ENCODE data around the gene FBRSL1. TPM values are rescaled to one million over a fixed set of nuclear protein-coding genes. Genes with fewer than 3 reads are reported as not detected.

The FBRSL1 gene
- total RNA-seq, 3 donors from 2014 or later (not counting 1 experiment from before 2014, with no cell fraction given) = 67.5 to 78.0 (median 76.2) TPM

DNA sequence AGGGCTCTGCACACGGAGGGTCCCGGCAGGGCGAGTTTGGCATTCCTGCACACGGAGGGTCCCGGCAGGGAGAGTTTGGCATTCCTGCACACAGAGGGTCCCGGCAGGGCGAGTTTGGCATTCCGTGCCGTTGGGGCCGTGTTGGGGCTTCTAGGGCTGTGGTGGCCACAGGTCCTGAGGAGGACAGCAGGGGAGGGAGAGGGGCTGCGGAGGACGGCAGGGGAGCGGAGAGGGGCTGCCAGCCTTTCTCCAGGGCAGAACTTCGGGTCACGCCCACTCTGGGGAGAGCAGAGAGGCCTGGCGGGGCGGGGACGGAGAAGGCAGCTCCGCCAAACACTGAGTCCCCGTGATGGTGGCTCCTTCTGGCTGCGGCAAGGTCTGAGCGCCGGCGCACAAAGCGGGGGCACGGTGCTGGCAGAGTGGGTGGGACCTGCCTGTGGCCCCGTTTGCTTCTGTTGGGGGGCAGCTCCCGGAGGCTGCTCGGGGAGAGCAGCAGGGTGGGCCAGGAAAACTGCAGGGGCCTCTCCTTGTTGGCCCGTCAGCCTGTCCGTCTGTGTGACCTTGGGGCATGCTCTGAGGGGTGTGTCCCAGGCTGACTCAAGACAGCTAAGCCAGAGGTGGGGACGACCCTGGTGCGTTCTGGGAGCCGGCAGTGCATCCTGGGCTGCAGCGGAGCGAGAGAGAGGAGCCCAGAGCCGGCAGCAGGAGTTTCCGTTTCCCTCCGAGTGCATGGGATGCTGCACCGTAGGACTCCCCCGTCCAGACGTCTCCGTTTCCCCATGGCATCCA lies 60.3 kb downstream of the FBRSL1 start:
- no peak for TF ChIP-seq CTCF (IDR thresholded peaks at IDR 0.05)
- H3K27ac ChIP-seq (ENCODE audit: low read length) = no peak overlapping the region
- H3K36me3 ChIP-seq (ENCODE audit: control insufficient read depth, insufficient read depth, low read length) = peaks cover 7% of the 10 kb centered on the region
- Mint-ChIP-seq H3K4me1 (peaks cover 0 to 5% of the 10 kb centered on the region in 2 donors), H3K27ac (no peak overlapping the region), H3K4me3 (no peak overlapping the region), H3K36me3 (no peaks in the 10 kb centered on the region), H3K27me3 (ENCODE audit: low read depth in 2 of 2) (no peaks in the 10 kb centered on the region), H3K9me3 (no peaks in the 10 kb centered on the region)
- no peaks in the 10 kb centered on the region for H3K27me3 ChIP-seq (ENCODE audit: control insufficient read depth, insufficient read depth, low read length)
- no peaks in the 10 kb centered on the region for H3K4me1 ChIP-seq (ENCODE audit: control insufficient read depth, insufficient read depth, low read length)
- intact Hi-C loops (cut with micrococcal nuclease) = no loop called here
- WGBS (ENCODE audit: insufficient coverage) = 94% methylated on average over 43 of the region's 43 CpGs
- no peak overlapping the region for H3K4me3 ChIP-seq (ENCODE audit: low read length)
- no peak for DNase-seq
- H3K9me3 ChIP-seq (ENCODE audit: control insufficient read depth, insufficient read depth, low read length) = no peaks in the 10 kb centered on the region
- no peak for ATAC-seq

DNA sequence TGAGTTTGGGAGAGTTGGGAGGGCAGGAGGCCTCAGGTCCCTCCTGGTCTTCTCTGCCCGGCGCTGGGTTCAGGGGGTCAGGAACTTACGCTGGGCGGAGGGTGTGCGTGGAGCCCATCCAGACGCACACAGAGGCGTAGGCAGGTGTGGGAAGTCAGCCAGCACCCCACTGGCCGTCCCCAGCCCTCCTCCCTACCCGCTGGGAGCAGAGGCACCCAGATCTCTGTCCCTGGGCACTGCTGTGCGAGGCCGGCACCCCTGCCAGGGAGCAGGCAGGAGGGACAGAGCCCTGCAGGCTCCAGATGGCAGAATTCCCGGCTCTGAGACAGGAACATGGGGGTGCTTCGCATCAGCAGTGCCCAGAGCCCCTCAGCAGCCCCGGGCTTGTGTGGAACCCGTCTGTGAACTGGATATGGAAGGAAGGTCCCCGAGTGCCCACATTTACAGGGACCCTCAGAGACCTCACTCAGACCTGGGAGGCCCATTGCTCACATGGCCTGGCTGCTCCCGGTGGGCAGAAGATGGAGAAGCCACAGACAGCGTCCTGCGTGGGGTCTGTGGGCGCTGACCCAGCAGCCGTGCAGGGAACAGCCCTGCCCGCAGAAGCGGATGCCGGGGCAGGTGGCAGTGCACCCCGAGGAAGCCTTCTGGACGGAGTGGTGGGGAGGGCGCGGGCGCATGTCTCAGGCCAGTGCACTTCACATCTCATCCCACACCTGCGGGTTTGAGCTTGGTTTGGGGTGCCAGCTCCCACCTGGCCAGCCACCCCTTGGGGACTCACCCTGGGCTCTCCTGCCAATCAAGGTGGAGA lies 61.1 kb downstream of the FBRSL1 start:
- H3K4me1 Mint-ChIP-seq = peaks cover 0 to 10% of the 10 kb centered on the region in 2 donors
- DNase-seq (no peak), ATAC-seq (no peak)
- H3K4me3 ChIP-seq (ENCODE audit: low read length) = no peak overlapping the region
- no peaks in the 10 kb centered on the region for H3K36me3 Mint-ChIP-seq
- 95% methylated on average over 30 of the region's 30 CpGs for WGBS (ENCODE audit: insufficient coverage)
- no peaks in the 10 kb centered on the region for H3K9me3 ChIP-seq (ENCODE audit: control insufficient read depth, insufficient read depth, low read length)
- H3K27me3 Mint-ChIP-seq (ENCODE audit: low read depth in 2 of 2) = no peaks in the 10 kb centered on the region
- no peaks in the 10 kb centered on the region for H3K27me3 ChIP-seq (ENCODE audit: control insufficient read depth, insufficient read depth, low read length)
- TF ChIP-seq CTCF (IDR thresholded peaks at IDR 0.05) = no peak
- H3K27ac ChIP-seq (ENCODE audit: low read length) = no peak overlapping the region
- no peak overlapping the region for H3K4me3 Mint-ChIP-seq
- H3K27ac Mint-ChIP-seq = no peak overlapping the region
- peaks cover 7% of the 10 kb centered on the region for H3K36me3 ChIP-seq (ENCODE audit: control insufficient read depth, insufficient read depth, low read length)
- no peaks in the 10 kb centered on the region for H3K9me3 Mint-ChIP-seq
- intact Hi-C loops (cut with micrococcal nuclease) = no loop called here
- no peaks in the 10 kb centered on the region for H3K4me1 ChIP-seq (ENCODE audit: control insufficient read depth, insufficient read depth, low read length)

GRCh38 chr12:132551641-132552031 lies 61.7 kb downstream of the FBRSL1 start:
- ATAC-seq (no peak), DNase-seq (no peak)
- Histone ChIP-seq H3K36me3 (ENCODE audit: control insufficient read depth, insufficient read depth, low read length) (peaks cover 7% of the 10 kb centered on the region), H3K27me3 (ENCODE audit: control insufficient read depth, insufficient read depth, low read length) (no peaks in the 10 kb centered on the region), H3K27ac (ENCODE audit: low read length) (no peak overlapping the region), H3K9me3 (ENCODE audit: control insufficient read depth, insufficient read depth, low read length) (no peaks in the 10 kb centered on the region), H3K4me3 (ENCODE audit: low read length) (no peak overlapping the region), H3K4me1 (ENCODE audit: control insufficient read depth, insufficient read depth, low read length) (no peaks in the 10 kb centered on the region)
- no peak for TF ChIP-seq CTCF (IDR thresholded peaks at IDR 0.05)
- intact Hi-C loops (cut with micrococcal nuclease) = no loop called here
- no peak overlapping the region for H3K27ac Mint-ChIP-seq
- H3K9me3 Mint-ChIP-seq = no peaks in the 10 kb centered on the region
- no peaks in the 10 kb centered on the region for H3K27me3 Mint-ChIP-seq (ENCODE audit: low read depth in 2 of 2)
- peaks cover 0 to 10% of the 10 kb centered on the region in 2 donors for H3K4me1 Mint-ChIP-seq
- no peaks in the 10 kb centered on the region for H3K36me3 Mint-ChIP-seq
- 96% methylated on average over 16 of the region's 16 CpGs for WGBS (ENCODE audit: insufficient coverage)
- no peak overlapping the region for H3K4me3 Mint-ChIP-seq

Data from natural killer cell (primary cell).